Activated naive CD8-positive, alpha-beta T cell treated with anti-CD3 and anti-CD28 coated beads, Interleukin-2, amount 50 U/mL, for 24 hours (primary cell): ENCODE data around the gene TPPP3.
A peak's percentile ranks its signal among the peaks of the same experiment; 100 is the strongest.

Experiments
- ATAC-seq: fragments of 150-1000 bp; cut with Tn5 transposase; one replicate; pipeline ENCODE4 v1.10.0; 2021
- DNase-seq: peaks from one replicate; pipeline ENCODE4 v3.0.0; 2021
- H3K27ac Mint-ChIP-seq: one replicate; pipeline ENCODE4 v1.8.0; 2021; ENCODE audit warnings: mild to moderate bottlenecking, mixed read lengths
- H3K27me3 Mint-ChIP-seq: one replicate; pipeline ENCODE4 v1.8.0; 2021; ENCODE audit warnings: mixed read lengths
- H3K36me3 Mint-ChIP-seq: one replicate; pipeline ENCODE4 v1.8.0; 2021; ENCODE audit warnings: low read depth, mixed read lengths
- H3K4me1 Mint-ChIP-seq: one replicate; pipeline ENCODE4 v1.8.0; 2021; ENCODE audit warnings: mixed read lengths
- H3K4me3 Mint-ChIP-seq: one replicate; pipeline ENCODE4 v1.8.0; 2021; ENCODE audit warnings: mild to moderate bottlenecking, moderate library complexity, mixed read lengths
- H3K9me3 Mint-ChIP-seq: one replicate; pipeline ENCODE4 v1.8.0; 2021; ENCODE audit warnings: mixed read lengths

The TPPP3 gene

DNA sequence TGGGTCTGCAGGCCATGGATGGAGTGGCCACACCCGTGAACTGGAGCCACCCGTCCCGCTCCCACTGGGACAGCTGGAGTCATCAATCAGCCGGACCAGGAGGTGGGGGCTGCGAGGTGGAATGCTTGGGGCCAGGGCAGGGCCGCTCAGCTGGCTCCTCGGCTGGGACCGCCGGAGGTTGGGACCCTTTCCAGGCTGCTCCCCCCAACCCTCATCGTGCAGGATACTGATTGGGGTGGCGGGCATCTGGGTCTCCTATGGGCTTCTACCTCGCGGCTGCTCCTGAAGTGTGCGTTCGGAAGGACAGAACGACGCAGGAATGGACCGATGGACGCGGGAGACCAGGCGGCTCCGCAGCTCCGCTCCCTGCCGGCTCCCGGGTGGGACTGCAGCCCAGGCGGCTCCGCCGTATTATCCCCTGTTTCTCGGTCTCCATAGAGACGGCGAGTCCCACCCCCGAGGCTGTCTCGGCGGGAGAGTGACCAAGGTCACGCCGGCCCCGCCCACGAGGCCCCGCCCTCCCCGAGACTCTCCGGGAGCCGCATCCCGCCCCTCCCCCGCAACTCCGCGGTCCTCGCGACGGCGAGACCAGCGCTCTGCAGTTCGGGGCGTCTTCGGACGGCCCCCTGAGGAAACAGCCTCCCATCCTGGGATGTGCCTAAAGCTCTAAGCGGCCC, at the start of gene TPPP3:
TSS of gene TPPP3 (minus strand) at position 388 of the 677 bp plus-strand sequence. CDS start 2,387 bp downstream, outside the sequence.
- peaks cover 32% of the 10 kb centered on the region for H3K27me3 Mint-ChIP-seq

DNA sequence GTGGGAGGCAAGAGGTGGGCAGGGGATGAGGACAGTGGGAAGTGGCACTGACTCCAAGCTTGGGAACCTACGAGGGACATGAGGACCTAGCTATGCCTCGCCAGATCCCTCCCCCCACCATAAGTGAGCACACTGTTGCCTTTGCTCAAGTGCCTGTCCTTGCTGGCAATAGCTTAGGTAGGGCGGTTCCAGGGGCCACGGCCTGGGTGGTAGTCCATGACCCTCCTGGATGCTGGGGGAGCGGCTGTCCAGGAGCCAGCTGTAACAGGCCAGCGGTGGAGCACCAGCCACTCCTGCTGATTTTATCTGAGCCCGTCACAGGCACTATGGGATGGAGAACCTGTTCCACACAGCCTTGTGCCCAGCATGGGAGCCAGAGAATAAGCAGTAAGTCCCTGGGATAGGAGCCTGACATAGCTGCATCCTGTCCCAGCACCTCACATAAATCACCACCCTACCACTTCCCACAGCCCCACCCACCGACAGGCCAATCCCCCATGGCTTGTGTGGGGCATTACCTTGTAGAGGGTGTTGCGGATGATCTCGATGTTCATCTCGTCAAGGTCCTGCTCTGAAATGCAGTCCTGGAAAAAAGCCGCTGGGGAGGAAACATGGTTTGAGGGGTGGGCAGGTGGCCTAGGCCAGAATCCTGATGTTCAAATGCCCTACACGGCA, 49.4 kb upstream of the TPPP3 start:
- DNase-seq = no peak
- peaks cover 2% of the 10 kb centered on the region for H3K4me1 Mint-ChIP-seq
- H3K9me3 Mint-ChIP-seq = no peaks in the 10 kb centered on the region
- H3K27me3 Mint-ChIP-seq = no peaks in the 10 kb centered on the region
- H3K36me3 Mint-ChIP-seq = peaks cover 3% of the 10 kb centered on the region
- H3K4me3 Mint-ChIP-seq = no peak overlapping the region
- no peak overlapping the region for H3K27ac Mint-ChIP-seq
- no peak for ATAC-seq

More for the DNA sequence above, at the start of gene TPPP3:
- Mint-ChIP-seq H3K9me3 (no peaks in the 10 kb centered on the region), H3K27ac (no peak within 1 kb of the TSS), H3K4me3 (peak within 1 kb of the TSS; percentile 14), H3K36me3 (no peaks in the 10 kb centered on the region), H3K4me1 (peaks cover 4% of the 10 kb centered on the region)
- ATAC-seq (peak; percentile 48), DNase-seq (peak; percentile 61)

GRCh38 chr16:67441907-67442306, 48.6 kb upstream of the TPPP3 start:
- H3K4me1 Mint-ChIP-seq = peaks cover 4% of the 10 kb centered on the region
- H3K36me3 Mint-ChIP-seq = peaks cover 5% of the 10 kb centered on the region
- no peak for DNase-seq
- no peak for ATAC-seq
- no peak overlapping the region for H3K27ac Mint-ChIP-seq
- H3K9me3 Mint-ChIP-seq = no peaks in the 10 kb centered on the region
- no peak overlapping the region for H3K4me3 Mint-ChIP-seq
- no peaks in the 10 kb centered on the region for H3K27me3 Mint-ChIP-seq

- ATAC-seq (no peak), DNase-seq (no peak)
- H3K4me1 Mint-ChIP-seq = peaks cover 4% of the 10 kb centered on the region
- no peaks in the 10 kb centered on the region for H3K27me3 Mint-ChIP-seq
- H3K4me3 Mint-ChIP-seq = no peak overlapping the region
- H3K36me3 Mint-ChIP-seq = peaks cover 6% of the 10 kb centered on the region
- no peaks in the 10 kb centered on the region for H3K9me3 Mint-ChIP-seq
- no peak overlapping the region for H3K27ac Mint-ChIP-seq
Measured at GRCh38 chr16:67441271-67441753, 48.0 kb upstream of the TPPP3 start.

GRCh38 chr16:67438824-67439393, 45.6 kb upstream of the TPPP3 start:
- Mint-ChIP-seq H3K4me3 (no peak overlapping the region), H3K9me3 (no peaks in the 10 kb centered on the region), H3K36me3 (peaks cover 6% of the 10 kb centered on the region), H3K4me1 (peaks cover 4% of the 10 kb centered on the region), H3K27ac (no peak overlapping the region), H3K27me3 (no peaks in the 10 kb centered on the region)
- no peak for ATAC-seq
- DNase-seq = no peak

DNA sequence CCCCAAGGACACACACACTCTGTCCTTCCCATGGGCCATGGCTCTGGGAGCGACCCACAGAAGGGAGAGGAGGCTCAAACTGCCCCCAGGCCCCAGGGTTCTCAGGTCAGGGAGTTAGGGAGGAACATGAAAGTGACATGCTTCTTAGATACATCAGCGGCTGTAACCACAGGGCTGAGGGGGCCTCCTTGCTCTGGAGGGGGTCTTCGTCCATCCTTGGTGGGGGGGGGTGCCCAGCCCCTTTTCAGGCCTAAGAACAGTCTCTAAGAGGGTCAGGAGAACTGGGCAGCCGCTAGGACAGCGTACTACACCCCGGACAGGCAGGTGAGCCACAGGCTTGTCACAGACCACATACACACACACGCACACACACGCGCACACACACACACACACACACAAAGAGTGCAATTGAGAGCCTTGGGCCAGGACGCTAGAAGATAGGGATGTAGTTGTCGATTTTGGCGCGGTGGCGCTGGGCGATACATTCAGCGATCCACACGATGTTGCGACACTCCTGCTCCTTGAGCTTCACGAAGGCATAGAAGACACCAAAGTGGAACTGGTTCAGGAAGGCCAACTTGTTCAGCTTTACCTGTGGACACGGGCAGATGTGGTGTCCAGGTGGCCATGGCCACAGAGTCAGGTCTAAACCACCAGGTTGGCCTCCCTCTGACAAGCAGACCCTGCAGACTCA, 44.9 kb upstream of the TPPP3 start:
- Mint-ChIP-seq H3K9me3 (no peaks in the 10 kb centered on the region), H3K27ac (no peak overlapping the region), H3K4me3 (no peak overlapping the region), H3K4me1 (peaks cover 4% of the 10 kb centered on the region), H3K27me3 (no peaks in the 10 kb centered on the region), H3K36me3 (peaks cover 6% of the 10 kb centered on the region)
- ATAC-seq = no peak
- DNase-seq = no peak

DNA sequence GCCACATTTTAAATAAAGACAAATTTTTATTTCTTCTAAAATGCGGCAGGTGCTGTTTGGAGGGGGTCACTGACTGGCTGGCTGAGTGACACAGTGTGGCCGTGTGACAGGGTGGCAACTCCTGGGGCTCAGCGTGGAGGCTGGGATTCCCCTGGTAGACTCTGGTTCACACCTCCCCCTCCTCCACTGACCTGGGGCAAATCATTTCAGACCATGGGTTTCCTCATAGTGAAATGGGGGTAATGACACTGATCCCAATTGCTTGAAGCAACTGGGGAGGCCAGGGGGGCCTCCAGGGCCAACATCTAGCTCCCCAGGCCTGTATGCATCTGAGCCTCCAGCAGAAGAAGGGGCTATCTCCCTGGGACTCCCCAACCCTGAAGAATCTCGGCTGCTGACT, 44.2 kb upstream of the TPPP3 start:
- peaks cover 6% of the 10 kb centered on the region for H3K36me3 Mint-ChIP-seq
- peaks cover 4% of the 10 kb centered on the region for H3K4me1 Mint-ChIP-seq
- H3K9me3 Mint-ChIP-seq = no peaks in the 10 kb centered on the region
- peak; percentile 45 for ATAC-seq
- DNase-seq = no peak
- no peak overlapping the region for H3K27ac Mint-ChIP-seq
- H3K4me3 Mint-ChIP-seq = no peak overlapping the region
- H3K27me3 Mint-ChIP-seq = peaks cover 1% of the 10 kb centered on the region

- H3K27me3 Mint-ChIP-seq = peaks cover 7% of the 10 kb centered on the region
- H3K4me1 Mint-ChIP-seq = peaks cover 8% of the 10 kb centered on the region
Measured at GRCh38 chr16:67436640-67437193, 43.4 kb upstream of the TPPP3 start.

DNA sequence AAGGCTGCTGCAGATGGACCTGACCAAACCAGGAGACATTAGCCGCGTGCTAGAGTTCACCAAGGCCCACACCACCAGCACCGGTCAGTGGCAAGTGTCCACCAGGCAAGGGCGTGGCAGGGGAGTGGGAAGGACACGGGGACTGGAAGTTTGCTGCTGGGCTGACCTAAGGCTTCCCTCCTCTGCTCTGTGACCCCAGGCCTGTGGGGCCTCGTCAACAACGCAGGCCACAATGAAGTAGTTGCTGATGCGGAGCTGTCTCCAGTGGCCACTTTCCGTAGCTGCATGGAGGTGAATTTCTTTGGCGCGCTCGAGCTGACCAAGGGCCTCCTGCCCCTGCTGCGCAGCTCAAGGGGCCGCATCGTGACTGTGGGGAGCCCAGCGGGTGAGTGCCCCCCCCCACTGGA, 42.5 kb upstream of the TPPP3 start:
- peaks cover 11% of the 10 kb centered on the region for H3K4me1 Mint-ChIP-seq
- ATAC-seq (no peak), DNase-seq (no peak)
- peaks cover 10% of the 10 kb centered on the region for H3K27me3 Mint-ChIP-seq
- no peak overlapping the region for H3K4me3 Mint-ChIP-seq
- peaks cover 6% of the 10 kb centered on the region for H3K36me3 Mint-ChIP-seq
- H3K9me3 Mint-ChIP-seq = no peaks in the 10 kb centered on the region
- H3K27ac Mint-ChIP-seq = no peak overlapping the region

More at GRCh38 chr16:67436640-67437193, 43.4 kb upstream of the TPPP3 start:
- H3K36me3 Mint-ChIP-seq = peaks cover 6% of the 10 kb centered on the region
- DNase-seq (no peak), ATAC-seq (no peak)
- no peak overlapping the region for H3K4me3 Mint-ChIP-seq
- H3K27ac Mint-ChIP-seq = no peak overlapping the region
- H3K9me3 Mint-ChIP-seq = no peaks in the 10 kb centered on the region

DNA sequence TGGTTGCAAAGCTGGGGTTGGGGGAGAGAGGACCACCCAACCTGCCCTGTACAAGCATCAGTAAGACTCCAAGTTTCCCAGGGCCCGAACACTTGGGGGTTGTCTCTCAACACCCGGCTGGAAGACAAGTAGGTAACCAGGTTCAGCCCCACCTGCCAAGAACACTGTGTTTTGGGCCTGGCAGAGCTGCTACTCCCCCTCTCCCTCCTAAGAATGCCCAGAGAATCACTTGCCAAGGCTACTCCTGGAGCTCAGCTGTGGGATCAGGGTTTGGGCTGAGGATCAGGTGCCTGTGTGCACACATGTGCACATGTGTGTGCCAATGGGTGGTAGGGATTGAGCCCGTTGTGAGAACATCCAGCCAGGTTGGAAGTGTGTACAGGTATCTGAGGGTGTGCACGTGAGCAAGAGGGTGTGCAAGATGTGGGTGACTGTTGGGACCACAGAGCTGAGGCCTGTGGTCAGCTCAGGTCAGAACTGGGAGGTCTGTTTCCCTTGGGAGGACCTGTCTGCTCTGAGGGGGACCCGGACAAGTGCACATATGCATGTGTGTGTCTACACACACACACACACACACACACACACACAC, 39.9 kb upstream of the TPPP3 start:
- DNase-seq (no peak), ATAC-seq (no peak)
- no peaks in the 10 kb centered on the region for H3K9me3 Mint-ChIP-seq
- peaks cover 28% of the 10 kb centered on the region for H3K27me3 Mint-ChIP-seq
- no peak overlapping the region for H3K27ac Mint-ChIP-seq
- H3K36me3 Mint-ChIP-seq = peaks cover 3% of the 10 kb centered on the region
- peaks cover 14% of the 10 kb centered on the region for H3K4me1 Mint-ChIP-seq
- H3K4me3 Mint-ChIP-seq = no peak overlapping the region

GRCh38 chr16:67432506-67432890, 39.2 kb upstream of the TPPP3 start:
- H3K4me3 Mint-ChIP-seq = no peak overlapping the region
- peaks cover 10% of the 10 kb centered on the region for H3K4me1 Mint-ChIP-seq

GRCh38 chr16:67431775-67432505, 38.6 kb upstream of the TPPP3 start:
- peaks cover 31% of the 10 kb centered on the region for H3K27me3 Mint-ChIP-seq
- no peaks in the 10 kb centered on the region for H3K9me3 Mint-ChIP-seq
- no peak for ATAC-seq
- H3K27ac Mint-ChIP-seq = no peak overlapping the region
- H3K4me3 Mint-ChIP-seq = peak overlapping the region; percentile 57
- H3K36me3 Mint-ChIP-seq = peaks cover under 1% of the 10 kb centered on the region
- peaks cover 10% of the 10 kb centered on the region for H3K4me1 Mint-ChIP-seq
- no peak for DNase-seq

More at GRCh38 chr16:67432506-67432890, 39.2 kb upstream of the TPPP3 start:
- H3K9me3 Mint-ChIP-seq = no peaks in the 10 kb centered on the region
- H3K27ac Mint-ChIP-seq = no peak overlapping the region
- peaks cover 28% of the 10 kb centered on the region for H3K27me3 Mint-ChIP-seq
- ATAC-seq (no peak), DNase-seq (no peak)
- H3K36me3 Mint-ChIP-seq = peaks cover 3% of the 10 kb centered on the region

GRCh38 chr16:67430977-67431774, 37.9 kb upstream of the TPPP3 start, which contains the start of gene HSD11B2:
Gene HSD11B2 (plus strand): TSS chr16:67431121. CDS start chr16:67431249, 128 bp downstream.
- Mint-ChIP-seq H3K4me3 (peak within 1 kb of the TSS; percentile 77), H3K9me3 (no peaks in the 10 kb centered on the region), H3K27ac (peak within 1 kb of the TSS; percentile 76), H3K36me3 (no peaks in the 10 kb centered on the region), H3K4me1 (peaks cover 10% of the 10 kb centered on the region), H3K27me3 (peaks cover 35% of the 10 kb centered on the region)
- ATAC-seq (peak; percentile 34), DNase-seq (peak; percentile 27)
